NOMO-1 treated with DMSO at 0.1 percent for 48 hours (cell line): ENCODE results near the gene RFESD.
"Not testable (repeated sequence)": the region's sequence is repeated elsewhere in the genome, so short reads cannot be mapped to it uniquely, and the experiment has no call there.

Source experiments
- DNase-seq: peaks from one replicate; lab custom pipeline; 2025; ENCODE audit not compliant: unreplicated experiment; lab: John Stamatoyannopoulos, UW

The RFESD gene

GRCh38 chr5:95627971-95628810 lies 18.4 kb upstream of the RFESD start:
- DNase-seq = no peak

GRCh38 chr5:95628933-95629332 lies 17.6 kb upstream of the RFESD start:
- DNase-seq = no peak

- DNase-seq = no peak
Measured at GRCh38 chr5:95630394-95630917, 16.1 kb upstream of the RFESD start.

- DNase-seq = no peak
Measured at GRCh38 chr5:95631255-95631958, 15.2 kb upstream of the RFESD start.

- peak; percentile 17 for DNase-seq
Measured at GRCh38 chr5:95631991-95632675, 14.4 kb upstream of the RFESD start.

GRCh38 chr5:95632942-95633341 lies 13.6 kb upstream of the RFESD start:
- DNase-seq = not testable (repeated sequence)

- DNase-seq = no peak
Measured at GRCh38 chr5:95633671-95634070, 12.9 kb upstream of the RFESD start.

GRCh38 chr5:95634081-95634480 lies 12.5 kb upstream of the RFESD start:
- DNase-seq = no peak

GRCh38 chr5:95638632-95639031 lies 7.9 kb upstream of the RFESD start:
- DNase-seq = no peak

GRCh38 chr5:95641741-95642220 lies 4.8 kb upstream of the RFESD start:
- DNase-seq = no peak

GRCh38 chr5:95643152-95643551 lies 3.4 kb upstream of the RFESD start:
- no peak for DNase-seq

- peak; percentile 48 for DNase-seq
Measured at GRCh38 chr5:95644351-95645042, 2.1 kb upstream of the RFESD start.

- not testable (repeated sequence) for DNase-seq
Measured at GRCh38 chr5:95646226-95646568, 380 bp upstream of the RFESD start.

GRCh38 chr5:95647886-95648860 lies 1.6 kb downstream of the RFESD start:
- DNase-seq = peak; percentile 52

GRCh38 chr5:95649274-95649673 lies 2.7 kb downstream of the RFESD start:
- no peak for DNase-seq

GRCh38 chr5:95649842-95650620 lies 3.5 kb downstream of the RFESD start:
- no peak for DNase-seq

- no peak for DNase-seq
Measured at GRCh38 chr5:95652849-95653248, 6.3 kb downstream of the RFESD start.

- DNase-seq = no peak
Measured at GRCh38 chr5:95654196-95654595, 7.6 kb downstream of the RFESD start.

GRCh38 chr5:95655575-95655974 lies 9.0 kb downstream of the RFESD start:
- DNase-seq = no peak
